Measurements from ENCODE around the gene THSD4. TPM values are rescaled to one million over a fixed set of nuclear protein-coding genes. Genes with fewer than 3 reads are reported as not detected.

The THSD4 gene
- total RNA-seq, 2 experiments from 2014 or later: not detected

DNA sequence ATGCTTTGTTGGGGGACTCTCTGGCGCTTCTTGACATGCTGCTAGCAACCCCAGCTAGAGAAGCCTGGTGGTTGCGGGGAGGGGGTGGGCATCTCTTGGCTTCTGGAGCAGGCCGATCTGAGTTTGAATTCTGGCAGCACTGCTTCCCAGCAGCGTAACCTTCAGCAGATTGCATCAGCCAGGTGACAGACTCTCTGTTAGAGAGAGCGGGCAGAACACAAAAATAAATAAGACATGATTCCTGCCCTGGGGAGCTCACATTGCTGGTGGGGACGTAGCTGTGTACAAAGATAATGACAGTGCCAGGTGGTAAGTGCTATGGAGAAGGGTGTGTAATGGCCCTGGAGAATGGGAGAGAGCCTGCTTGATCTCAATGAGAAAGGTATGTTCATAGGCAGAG lies 87.4 kb downstream of the THSD4 start:
- Histone ChIP-seq H3K9me2 (ENCODE audit: insufficient read depth, low read length) (no peaks in the 10 kb centered on the region), H3K4me3 (ENCODE audit: low read depth, low read length, poor library complexity, severe bottlenecking) (no peak overlapping the region), H3K9me3 (ENCODE audit: low read length) (no peaks in the 10 kb centered on the region), H3K4me2 (ENCODE audit: low read length) (no peak overlapping the region), H3K79me2 (ENCODE audit: insufficient read depth, low read depth, low read length) (no peaks in the 10 kb centered on the region), H3K36me3 (ENCODE audit: insufficient read depth, low read length) (no peaks in the 10 kb centered on the region), H4K20me1 (ENCODE audit: insufficient read depth, low read length) (no peaks in the 10 kb centered on the region), H3K4me1 (ENCODE audit: insufficient read depth, low read length, poor library complexity, severe bottlenecking) (no peaks in the 10 kb centered on the region), H3K27ac (ENCODE audit: low read depth, low read length, poor library complexity, severe bottlenecking) (no peak overlapping the region), H2AFZ (ENCODE audit: low read length) (no peak overlapping the region)
- intact Hi-C loops (cut with micrococcal nuclease; ENCODE audit: unreplicated experiment): no loop called here
- no peak for DNase-seq (ENCODE audit: low spot score)
- BruUV-seq (replicated peaks): no TSS peak
- TF ChIP-seq, protein P1, sequence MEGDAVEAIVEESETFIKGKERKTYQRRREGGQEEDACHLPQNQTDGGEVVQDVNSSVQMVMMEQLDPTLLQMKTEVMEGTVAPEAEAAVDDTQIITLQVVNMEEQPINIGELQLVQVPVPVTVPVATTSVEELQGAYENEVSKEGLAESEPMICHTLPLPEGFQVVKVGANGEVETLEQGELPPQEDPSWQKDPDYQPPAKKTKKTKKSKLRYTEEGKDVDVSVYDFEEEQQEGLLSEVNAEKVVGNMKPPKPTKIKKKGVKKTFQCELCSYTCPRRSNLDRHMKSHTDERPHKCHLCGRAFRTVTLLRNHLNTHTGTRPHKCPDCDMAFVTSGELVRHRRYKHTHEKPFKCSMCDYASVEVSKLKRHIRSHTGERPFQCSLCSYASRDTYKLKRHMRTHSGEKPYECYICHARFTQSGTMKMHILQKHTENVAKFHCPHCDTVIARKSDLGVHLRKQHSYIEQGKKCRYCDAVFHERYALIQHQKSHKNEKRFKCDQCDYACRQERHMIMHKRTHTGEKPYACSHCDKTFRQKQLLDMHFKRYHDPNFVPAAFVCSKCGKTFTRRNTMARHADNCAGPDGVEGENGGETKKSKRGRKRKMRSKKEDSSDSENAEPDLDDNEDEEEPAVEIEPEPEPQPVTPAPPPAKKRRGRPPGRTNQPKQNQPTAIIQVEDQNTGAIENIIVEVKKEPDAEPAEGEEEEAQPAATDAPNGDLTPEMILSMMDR (conservative IDR thresholded peaks at IDR 0.05; ENCODE audit: low read length): no peak
- no peak for TF ChIP-seq EZH2phosphoT487 (IDR thresholded peaks at IDR 0.05; ENCODE audit: borderline replicate concordance, low read depth, low read length)
- ChIA-PET POLR2A (no interaction called here), CTCF (ENCODE audit: unreplicated experiment) (no interaction called here)

DNA sequence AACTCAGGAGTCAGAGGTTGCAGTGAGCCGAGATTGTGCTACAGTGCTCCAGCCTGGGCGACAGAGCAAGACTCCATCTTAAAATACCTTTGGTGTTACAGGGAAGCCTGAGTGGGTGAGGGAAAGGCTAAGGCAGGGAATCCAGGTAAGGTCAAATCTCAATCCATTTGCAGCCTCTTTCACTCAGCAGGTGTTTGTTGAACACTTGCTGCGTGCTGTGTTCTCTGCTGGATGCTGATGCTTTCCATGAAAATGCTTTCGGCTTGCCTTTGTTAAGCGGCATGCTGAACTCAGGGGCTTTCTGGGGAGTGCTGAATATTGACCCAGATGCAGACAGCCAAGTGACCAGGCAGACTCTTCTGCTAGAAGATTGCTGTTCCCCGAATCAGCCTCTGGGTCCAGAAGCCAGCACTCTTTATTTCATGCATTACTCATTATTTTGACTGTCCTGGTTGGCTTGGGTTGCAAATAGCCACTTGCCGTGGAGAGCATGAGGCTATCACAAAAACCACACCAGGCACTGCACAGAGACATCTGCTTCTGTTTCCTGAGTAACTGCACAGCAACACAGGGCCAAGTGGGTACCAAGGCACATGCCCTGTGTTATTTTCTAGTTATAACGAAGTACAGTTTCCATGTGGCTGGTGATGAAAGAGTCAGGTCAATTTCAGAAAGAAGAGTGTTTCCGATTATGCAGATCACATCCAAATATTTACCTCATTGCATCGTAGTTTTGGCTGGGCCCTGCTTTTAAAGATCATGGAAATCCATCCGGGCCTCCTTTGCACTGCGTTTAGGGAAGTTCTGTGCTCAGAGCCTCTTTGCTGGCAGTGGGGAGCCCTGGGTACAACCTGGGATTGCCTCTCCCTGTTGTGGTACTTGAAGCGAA lies 88.6 kb downstream of the THSD4 start:
- Histone ChIP-seq H4K20me1 (ENCODE audit: insufficient read depth, low read length) (no peaks in the 10 kb centered on the region), H3K4me2 (ENCODE audit: low read length) (no peak overlapping the region), H2AFZ (ENCODE audit: low read length) (no peak overlapping the region), H3K9me2 (ENCODE audit: insufficient read depth, low read length) (no peaks in the 10 kb centered on the region), H3K9me3 (ENCODE audit: low read length) (no peaks in the 10 kb centered on the region), H3K36me3 (ENCODE audit: insufficient read depth, low read length) (no peaks in the 10 kb centered on the region), H3K27ac (ENCODE audit: low read depth, low read length, poor library complexity, severe bottlenecking) (no peak overlapping the region), H3K79me2 (ENCODE audit: insufficient read depth, low read depth, low read length) (no peaks in the 10 kb centered on the region), H3K4me3 (ENCODE audit: low read depth, low read length, poor library complexity, severe bottlenecking) (no peak overlapping the region), H3K4me1 (ENCODE audit: insufficient read depth, low read length, poor library complexity, severe bottlenecking) (no peaks in the 10 kb centered on the region)
- CTCF ChIA-PET (ENCODE audit: unreplicated experiment): no interaction called here
- POLR2A ChIA-PET: interaction anchor here (1.1 kb wide), 1 partner anchor 10 kb away, joined by 3 read pairs; no protein-coding TSS in a partner anchor
- no TSS peak for BruUV-seq (replicated peaks)
- intact Hi-C loops (cut with micrococcal nuclease; ENCODE audit: unreplicated experiment): no loop called here
- DNase-seq (ENCODE audit: low spot score): no peak
- TF ChIP-seq, protein P1 (conservative IDR thresholded peaks at IDR 0.05; ENCODE audit: low read length): no peak
- TF ChIP-seq EZH2phosphoT487 (IDR thresholded peaks at IDR 0.05; ENCODE audit: borderline replicate concordance, low read depth, low read length): no peak

DNA sequence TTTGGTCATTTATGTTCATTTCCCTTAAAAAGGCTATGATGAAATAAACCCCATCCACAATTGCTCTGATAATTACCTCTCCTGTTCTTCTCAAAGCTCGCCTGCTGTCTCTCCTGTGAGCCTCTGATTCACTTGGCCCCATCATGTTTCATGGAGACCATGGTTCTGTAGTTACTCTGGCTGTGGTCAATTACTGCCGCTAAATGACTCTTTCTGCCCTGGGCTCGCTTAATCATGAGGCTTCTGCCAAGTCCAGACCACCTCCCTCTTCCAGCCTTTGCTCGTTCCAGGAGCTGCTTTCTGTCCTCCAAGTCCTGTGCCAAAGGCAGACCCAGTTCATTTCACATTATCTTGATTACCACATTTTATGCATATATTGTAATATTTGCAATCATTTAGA lies 91.9 kb downstream of the THSD4 start:
- CTCF ChIA-PET (ENCODE audit: unreplicated experiment): no interaction called here
- intact Hi-C loops (cut with micrococcal nuclease; ENCODE audit: unreplicated experiment): no loop called here
- no peaks in the 10 kb centered on the region for H3K4me1 ChIP-seq (ENCODE audit: insufficient read depth, low read length, poor library complexity, severe bottlenecking)
- POLR2A ChIA-PET: no interaction called here
- no peaks in the 10 kb centered on the region for H3K36me3 ChIP-seq (ENCODE audit: insufficient read depth, low read length)
- no peak overlapping the region for H3K4me3 ChIP-seq (ENCODE audit: low read depth, low read length, poor library complexity, severe bottlenecking)
- BruUV-seq (replicated peaks): no TSS peak
- no peaks in the 10 kb centered on the region for H4K20me1 ChIP-seq (ENCODE audit: insufficient read depth, low read length)
- H2AFZ ChIP-seq (ENCODE audit: low read length): no peak overlapping the region
- no peaks in the 10 kb centered on the region for H3K9me2 ChIP-seq (ENCODE audit: insufficient read depth, low read length)
- no peak overlapping the region for H3K27ac ChIP-seq (ENCODE audit: low read depth, low read length, poor library complexity, severe bottlenecking)
- no peak for TF ChIP-seq EZH2phosphoT487 (IDR thresholded peaks at IDR 0.05; ENCODE audit: borderline replicate concordance, low read depth, low read length)
- TF ChIP-seq, protein P1 (conservative IDR thresholded peaks at IDR 0.05; ENCODE audit: low read length): no peak
- no peak for DNase-seq (ENCODE audit: low spot score)
- H3K4me2 ChIP-seq (ENCODE audit: low read length): no peak overlapping the region
- H3K79me2 ChIP-seq (ENCODE audit: insufficient read depth, low read depth, low read length): no peaks in the 10 kb centered on the region
- no peaks in the 10 kb centered on the region for H3K9me3 ChIP-seq (ENCODE audit: low read length)
